ENCODE measurements around the gene PRKCA.

Gene PRKCA

DNA sequence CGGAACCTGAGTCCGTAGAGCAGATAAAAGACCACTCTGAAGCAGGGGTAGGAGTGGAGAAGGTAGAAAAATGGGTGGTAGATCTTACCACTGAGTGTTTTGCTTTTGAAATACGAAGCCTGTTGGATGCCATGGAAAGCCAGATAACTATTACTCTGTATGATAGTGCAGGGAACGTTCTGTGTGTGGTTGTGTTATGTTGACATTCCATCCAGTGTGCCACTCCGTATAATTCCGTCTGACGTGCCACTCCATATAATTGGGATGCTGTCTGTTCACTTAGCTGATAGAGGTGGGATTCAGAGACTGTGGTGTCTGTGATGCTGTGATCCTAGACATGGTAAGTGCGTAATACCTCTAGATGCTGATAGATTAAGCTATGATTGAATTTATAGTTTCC lies 269.3 kb downstream of the PRKCA start:
- no peak for DNase-seq (ENCODE audit: low spot score)
- Histone ChIP-seq H3K4me1 (ENCODE audit: control insufficient read depth in 2 of 2, insufficient read depth in 1 of 2, low read depth in 1 of 2, low read length in 2 of 2) (no peaks in the 10 kb centered on the region), H3K9ac (ENCODE audit: low read depth, low read length, poor library complexity) (no peak overlapping the region), H3K27me3 (ENCODE audit: control insufficient read depth in 3 of 3, insufficient read depth in 3 of 3, low read depth in 1 of 3, low read length in 3 of 3) (no peaks in the 10 kb centered on the region), H2BK120ac (ENCODE audit: low read depth, low read length) (no peak overlapping the region), H3K4me3 (ENCODE audit: low read length in 2 of 2) (no peak overlapping the region), H3K18ac (ENCODE audit: low read length) (no peak overlapping the region), H4K8ac (ENCODE audit: low read depth, low read length) (no peak overlapping the region), H3K9me3 (replicated peaks in 1 of 2; ENCODE audit: control insufficient read depth in 2 of 2, insufficient read depth in 1 of 2, low read depth in 1 of 2, low read length in 2 of 2) (peaks cover 0 to 2% of the 10 kb centered on the region in 2 donors), H2AK5ac (ENCODE audit: low read depth, low read length) (no peak overlapping the region), H2AFZ (ENCODE audit: low read length) (no peak overlapping the region), H2BK5ac (ENCODE audit: low read length) (no peak overlapping the region), H3K23ac (ENCODE audit: low read depth, low read length, poor library complexity) (no peak overlapping the region), H3K27ac (replicated peaks; ENCODE audit: low read length) (no peak overlapping the region), H2BK12ac (ENCODE audit: low read length) (no peak overlapping the region), H4K91ac (ENCODE audit: low read depth, low read length, poor library complexity) (no peak overlapping the region), H2BK15ac (ENCODE audit: low read length) (no peak overlapping the region), H3K36me3 (replicated peaks in 1 of 2; ENCODE audit: control insufficient read depth in 2 of 2, insufficient read depth in 2 of 2, low read length in 2 of 2) (no peaks in the 10 kb centered on the region), H3K14ac (ENCODE audit: low read length) (no peak overlapping the region), H3K4me2 (ENCODE audit: insufficient read depth, low read length, poor library complexity, severe bottlenecking) (no peak overlapping the region), H3K79me1 (ENCODE audit: low read depth, low read length) (no peaks in the 10 kb centered on the region), H3K4ac (ENCODE audit: low read length) (no peak overlapping the region)
- no CpG with 5 or more reads among the region's 8 CpGs for WGBS, 2 donors (ENCODE audit: extremely low coverage in 2 of 2, insufficient read length in 2 of 2, insufficient replicate concordance in 1 of 2)

- H4K8ac ChIP-seq (ENCODE audit: low read depth, low read length): no peak overlapping the region
- no peak overlapping the region for H3K4ac ChIP-seq (ENCODE audit: low read length)
- H3K14ac ChIP-seq (ENCODE audit: low read length): no peak overlapping the region
- no CpG with 5 or more reads among the region's 4 CpGs for WGBS, 2 donors (ENCODE audit: extremely low coverage in 2 of 2, insufficient read length in 2 of 2, insufficient replicate concordance in 1 of 2)
- H2BK12ac ChIP-seq (ENCODE audit: low read length): no peak overlapping the region
- no peaks in the 10 kb centered on the region for H3K27me3 ChIP-seq (ENCODE audit: control insufficient read depth in 3 of 3, insufficient read depth in 3 of 3, low read depth in 1 of 3, low read length in 3 of 3)
- DNase-seq (ENCODE audit: low spot score): no peak
- no peak overlapping the region for H3K18ac ChIP-seq (ENCODE audit: low read length)
- H3K4me3 ChIP-seq (ENCODE audit: low read length in 2 of 2): no peak overlapping the region
- H2BK5ac ChIP-seq (ENCODE audit: low read length): no peak overlapping the region
- no peak overlapping the region for H3K9ac ChIP-seq (ENCODE audit: low read depth, low read length, poor library complexity)
- H3K23ac ChIP-seq (ENCODE audit: low read depth, low read length, poor library complexity): no peak overlapping the region
- H2AK5ac ChIP-seq (ENCODE audit: low read depth, low read length): no peak overlapping the region
- H3K27ac ChIP-seq (replicated peaks; ENCODE audit: low read length): no peak overlapping the region
- no peak overlapping the region for H2BK120ac ChIP-seq (ENCODE audit: low read depth, low read length)
- H2BK15ac ChIP-seq (ENCODE audit: low read length): no peak overlapping the region
- H3K79me1 ChIP-seq (ENCODE audit: low read depth, low read length): no peaks in the 10 kb centered on the region
- peaks cover 0 to 2% of the 10 kb centered on the region in 2 donors for H3K9me3 ChIP-seq (replicated peaks in 1 of 2; ENCODE audit: control insufficient read depth in 2 of 2, insufficient read depth in 1 of 2, low read depth in 1 of 2, low read length in 2 of 2)
- H3K36me3 ChIP-seq (replicated peaks in 1 of 2; ENCODE audit: control insufficient read depth in 2 of 2, insufficient read depth in 2 of 2, low read length in 2 of 2): no peaks in the 10 kb centered on the region
- H4K91ac ChIP-seq (ENCODE audit: low read depth, low read length, poor library complexity): no peak overlapping the region
- H3K4me1 ChIP-seq (ENCODE audit: control insufficient read depth in 2 of 2, insufficient read depth in 1 of 2, low read depth in 1 of 2, low read length in 2 of 2): peaks cover 2% of the 10 kb centered on the region in 2 donors
- no peak overlapping the region for H3K4me2 ChIP-seq (ENCODE audit: insufficient read depth, low read length, poor library complexity, severe bottlenecking)
- no peak overlapping the region for H2AFZ ChIP-seq (ENCODE audit: low read length)
Observed at GRCh38 chr17:66573078-66573477, 270.7 kb downstream of the PRKCA start.

DNA sequence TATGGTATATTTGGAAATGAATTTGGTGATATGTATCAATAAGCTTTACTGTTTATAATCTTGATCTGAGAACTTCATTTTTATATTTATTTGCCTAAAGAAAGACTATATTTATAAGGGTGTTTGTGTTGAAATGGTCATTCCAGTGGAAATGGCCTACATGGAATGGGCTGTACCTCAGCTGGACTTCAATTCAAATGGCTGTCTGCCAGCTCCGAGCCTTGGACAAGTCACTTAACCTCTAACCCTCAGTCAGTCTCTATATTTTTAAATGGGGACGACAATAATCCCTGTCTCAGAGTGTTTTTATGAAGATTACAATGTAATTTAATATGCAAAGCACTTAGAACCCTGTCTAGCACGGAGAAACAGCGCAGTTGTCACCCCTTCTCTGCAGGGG lies 271.7 kb downstream of the PRKCA start:
- Histone ChIP-seq H3K9me3 (replicated peaks in 1 of 2; ENCODE audit: control insufficient read depth in 2 of 2, insufficient read depth in 1 of 2, low read depth in 1 of 2, low read length in 2 of 2) (peaks cover 0 to 2% of the 10 kb centered on the region in 2 donors), H2BK12ac (ENCODE audit: low read length) (no peak overlapping the region), H3K36me3 (replicated peaks in 1 of 2; ENCODE audit: control insufficient read depth in 2 of 2, insufficient read depth in 2 of 2, low read length in 2 of 2) (no peaks in the 10 kb centered on the region), H2BK5ac (ENCODE audit: low read length) (no peak overlapping the region), H3K9ac (ENCODE audit: low read depth, low read length, poor library complexity) (no peak overlapping the region), H4K8ac (ENCODE audit: low read depth, low read length) (no peak overlapping the region), H3K4me1 (ENCODE audit: control insufficient read depth in 2 of 2, insufficient read depth in 1 of 2, low read depth in 1 of 2, low read length in 2 of 2) (peaks cover 2 to 5% of the 10 kb centered on the region in 2 donors), H3K27me3 (ENCODE audit: control insufficient read depth in 3 of 3, insufficient read depth in 3 of 3, low read depth in 1 of 3, low read length in 3 of 3) (no peaks in the 10 kb centered on the region), H4K91ac (ENCODE audit: low read depth, low read length, poor library complexity) (no peak overlapping the region), H3K14ac (ENCODE audit: low read length) (no peak overlapping the region), H2BK15ac (ENCODE audit: low read length) (no peak overlapping the region), H3K4ac (ENCODE audit: low read length) (no peak overlapping the region), H3K4me3 (ENCODE audit: low read length in 2 of 2) (no peak overlapping the region), H3K18ac (ENCODE audit: low read length) (no peak overlapping the region), H3K23ac (ENCODE audit: low read depth, low read length, poor library complexity) (no peak overlapping the region), H2AK5ac (ENCODE audit: low read depth, low read length) (no peak overlapping the region), H3K4me2 (ENCODE audit: insufficient read depth, low read length, poor library complexity, severe bottlenecking) (no peak overlapping the region), H2AFZ (ENCODE audit: low read length) (no peak overlapping the region), H3K79me1 (ENCODE audit: low read depth, low read length) (no peaks in the 10 kb centered on the region), H3K27ac (replicated peaks; ENCODE audit: low read length) (no peak overlapping the region), H2BK120ac (ENCODE audit: low read depth, low read length) (no peak overlapping the region)
- no CpG with 5 or more reads among the region's 4 CpGs for WGBS, 2 donors (ENCODE audit: extremely low coverage in 2 of 2, insufficient read length in 2 of 2, insufficient replicate concordance in 1 of 2)
- no peak for DNase-seq (ENCODE audit: low spot score)

- Histone ChIP-seq H3K4ac (ENCODE audit: low read length) (no peak overlapping the region), H3K4me3 (ENCODE audit: low read length in 2 of 2) (no peak overlapping the region), H3K27ac (replicated peaks; ENCODE audit: low read length) (no peak overlapping the region), H3K9ac (ENCODE audit: low read depth, low read length, poor library complexity) (no peak overlapping the region), H3K4me1 (ENCODE audit: control insufficient read depth in 2 of 2, insufficient read depth in 1 of 2, low read depth in 1 of 2, low read length in 2 of 2) (peaks cover 14% of the 10 kb centered on the region in 2 donors), H3K14ac (ENCODE audit: low read length) (no peak overlapping the region), H2AFZ (ENCODE audit: low read length) (no peak overlapping the region), H4K8ac (ENCODE audit: low read depth, low read length) (no peak overlapping the region), H3K18ac (ENCODE audit: low read length) (no peak overlapping the region), H3K23ac (ENCODE audit: low read depth, low read length, poor library complexity) (no peak overlapping the region), H2BK5ac (ENCODE audit: low read length) (no peak overlapping the region), H3K36me3 (replicated peaks in 1 of 2; ENCODE audit: control insufficient read depth in 2 of 2, insufficient read depth in 2 of 2, low read length in 2 of 2) (no peaks in the 10 kb centered on the region), H2BK120ac (ENCODE audit: low read depth, low read length) (no peak overlapping the region), H3K4me2 (ENCODE audit: insufficient read depth, low read length, poor library complexity, severe bottlenecking) (no peak overlapping the region), H3K9me3 (replicated peaks in 1 of 2; ENCODE audit: control insufficient read depth in 2 of 2, insufficient read depth in 1 of 2, low read depth in 1 of 2, low read length in 2 of 2) (no peaks in the 10 kb centered on the region), H2BK12ac (ENCODE audit: low read length) (no peak overlapping the region), H3K79me1 (ENCODE audit: low read depth, low read length) (no peaks in the 10 kb centered on the region), H3K27me3 (ENCODE audit: control insufficient read depth in 3 of 3, insufficient read depth in 3 of 3, low read depth in 1 of 3, low read length in 3 of 3) (no peaks in the 10 kb centered on the region), H4K91ac (ENCODE audit: low read depth, low read length, poor library complexity) (no peak overlapping the region), H2AK5ac (ENCODE audit: low read depth, low read length) (no peak overlapping the region), H2BK15ac (ENCODE audit: low read length) (no peak overlapping the region)
- no peak for DNase-seq (ENCODE audit: low spot score)
- WGBS, 2 donors (ENCODE audit: extremely low coverage in 2 of 2, insufficient read length in 2 of 2, insufficient replicate concordance in 1 of 2): no CpG with 5 or more reads among the region's 6 CpGs
Observed at GRCh38 chr17:66576473-66576872, 274.1 kb downstream of the PRKCA start.

Measured in neuronal stem cell (in vitro differentiated cells).